Testis (tissue), 2 donors: Measurements from ENCODE around the gene AGAP1.

Source experiments
- CTCF ChIP-seq, 3 experiments: fragments of 450-650 bp in 2 of 3; fragments of 200-600 bp in 1 of 3; sonication (generic) in 1 of 3; IDR thresholded peaks; one replicate each; pipeline ENCODE4 v1.5.1; 2016 to 2019; ENCODE audit warnings: antibody characterized with exemption in 3 of 3, mild to moderate bottlenecking in 2 of 3, moderate library complexity in 1 of 3
- POLR2A ChIP-seq: fragments of 450-650 bp; IDR thresholded peaks from one replicate; pipeline ENCODE4 v1.6.1; 2017; ENCODE audit warnings: antibody characterized with exemption, mild to moderate bottlenecking, moderate library complexity

GRCh38 chr2:235553291-235553690 is 59.4 kb downstream of the AGAP1 start:
- TF ChIP-seq CTCF (IDR thresholded peaks at IDR 0.05): no peak
- TF ChIP-seq POLR2A: no peak
